ENCODE measurements around the gene IFNGR1.

IFNGR1 gene

DNA sequence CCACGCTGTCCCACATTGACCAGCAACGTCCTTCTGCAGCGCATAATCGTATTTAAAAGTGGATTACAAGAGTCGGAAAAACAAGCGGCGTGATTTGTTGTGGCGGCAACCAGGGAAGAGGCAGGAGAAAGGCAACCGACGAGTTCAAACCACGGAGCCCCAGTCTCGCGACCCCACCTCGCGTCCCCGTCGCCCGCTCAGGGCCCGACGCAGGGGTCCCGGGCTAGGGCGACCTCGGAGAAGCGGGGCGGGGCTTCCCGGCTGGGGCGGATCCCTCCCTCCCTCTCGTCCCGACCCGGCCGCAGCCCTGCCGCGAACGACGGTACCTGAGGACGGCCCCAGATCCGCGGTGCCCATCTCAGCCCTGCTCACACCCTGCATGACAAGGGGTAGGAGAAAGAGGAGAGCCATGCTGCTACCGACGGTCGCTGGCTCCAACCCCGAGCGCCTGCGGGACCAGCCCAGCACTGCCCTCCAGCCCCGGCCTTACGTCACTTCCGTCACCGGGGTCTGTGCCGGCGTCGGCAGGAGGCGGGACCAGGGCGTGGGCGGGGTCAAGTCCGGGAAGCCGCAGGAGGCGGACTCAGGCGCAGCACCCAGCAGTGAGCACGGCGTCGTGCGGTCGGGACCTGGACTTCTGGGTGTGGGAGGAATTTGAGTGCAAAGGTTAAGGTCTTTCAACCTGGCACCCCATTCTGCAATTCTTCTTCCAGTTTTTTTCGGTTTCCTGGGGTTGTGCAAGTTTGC, at the start of gene IFNGR1:
TSS of gene IFNGR1 (minus strand) at position 469 of the 747 bp plus-strand sequence. CDS start at position 411, 58 bp downstream.
- in situ Hi-C loops (cut with MboI; ENCODE audit: low pct_unique_long_range_greater_than_20kb, low sequenced_read_pairs, unreplicated experiment) = no loop called here
- TF ChIP-seq, protein P1, sequence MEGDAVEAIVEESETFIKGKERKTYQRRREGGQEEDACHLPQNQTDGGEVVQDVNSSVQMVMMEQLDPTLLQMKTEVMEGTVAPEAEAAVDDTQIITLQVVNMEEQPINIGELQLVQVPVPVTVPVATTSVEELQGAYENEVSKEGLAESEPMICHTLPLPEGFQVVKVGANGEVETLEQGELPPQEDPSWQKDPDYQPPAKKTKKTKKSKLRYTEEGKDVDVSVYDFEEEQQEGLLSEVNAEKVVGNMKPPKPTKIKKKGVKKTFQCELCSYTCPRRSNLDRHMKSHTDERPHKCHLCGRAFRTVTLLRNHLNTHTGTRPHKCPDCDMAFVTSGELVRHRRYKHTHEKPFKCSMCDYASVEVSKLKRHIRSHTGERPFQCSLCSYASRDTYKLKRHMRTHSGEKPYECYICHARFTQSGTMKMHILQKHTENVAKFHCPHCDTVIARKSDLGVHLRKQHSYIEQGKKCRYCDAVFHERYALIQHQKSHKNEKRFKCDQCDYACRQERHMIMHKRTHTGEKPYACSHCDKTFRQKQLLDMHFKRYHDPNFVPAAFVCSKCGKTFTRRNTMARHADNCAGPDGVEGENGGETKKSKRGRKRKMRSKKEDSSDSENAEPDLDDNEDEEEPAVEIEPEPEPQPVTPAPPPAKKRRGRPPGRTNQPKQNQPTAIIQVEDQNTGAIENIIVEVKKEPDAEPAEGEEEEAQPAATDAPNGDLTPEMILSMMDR (IDR thresholded peaks at IDR 0.05; ENCODE audit: extremely low read depth, insufficient read depth, missing control alignments) = no peak
- DNase-seq (ENCODE audit: low spot score) = peak; percentile 90

GRCh38 chr6:137268911-137269310, 49.7 kb upstream of the IFNGR1 start:
- no peak for DNase-seq (ENCODE audit: low spot score)
- in situ Hi-C loops (cut with MboI; ENCODE audit: low pct_unique_long_range_greater_than_20kb, low sequenced_read_pairs, unreplicated experiment) = no loop called here
- TF ChIP-seq, protein P1 (IDR thresholded peaks at IDR 0.05; ENCODE audit: extremely low read depth, insufficient read depth, missing control alignments) = no peak

DNA sequence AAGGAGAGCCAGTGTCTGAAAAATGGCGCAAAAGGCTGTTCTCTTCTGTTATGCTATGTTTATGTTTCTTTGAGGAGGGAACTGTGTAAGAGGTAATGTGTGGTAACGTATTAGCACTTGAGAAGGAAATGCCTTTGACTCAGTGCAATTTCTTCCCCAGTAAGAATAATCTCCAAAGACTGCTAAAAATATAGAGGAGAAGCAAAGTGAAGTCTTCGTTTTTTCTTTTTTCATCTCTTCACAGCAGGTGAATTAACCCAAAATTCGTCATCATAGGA, 47.1 kb upstream of the IFNGR1 start:
- no peak for DNase-seq (ENCODE audit: low spot score)
- in situ Hi-C loops (cut with MboI; ENCODE audit: low pct_unique_long_range_greater_than_20kb, low sequenced_read_pairs, unreplicated experiment) = no loop called here
- TF ChIP-seq, protein P1 (IDR thresholded peaks at IDR 0.05; ENCODE audit: extremely low read depth, insufficient read depth, missing control alignments) = no peak

GRCh38 chr6:137265561-137266308, 46.5 kb upstream of the IFNGR1 start:
- no peak for DNase-seq (ENCODE audit: low spot score)
- in situ Hi-C loops (cut with MboI; ENCODE audit: low pct_unique_long_range_greater_than_20kb, low sequenced_read_pairs, unreplicated experiment) = no loop called here
- TF ChIP-seq, protein P1 (IDR thresholded peaks at IDR 0.05; ENCODE audit: extremely low read depth, insufficient read depth, missing control alignments) = no peak

DNA sequence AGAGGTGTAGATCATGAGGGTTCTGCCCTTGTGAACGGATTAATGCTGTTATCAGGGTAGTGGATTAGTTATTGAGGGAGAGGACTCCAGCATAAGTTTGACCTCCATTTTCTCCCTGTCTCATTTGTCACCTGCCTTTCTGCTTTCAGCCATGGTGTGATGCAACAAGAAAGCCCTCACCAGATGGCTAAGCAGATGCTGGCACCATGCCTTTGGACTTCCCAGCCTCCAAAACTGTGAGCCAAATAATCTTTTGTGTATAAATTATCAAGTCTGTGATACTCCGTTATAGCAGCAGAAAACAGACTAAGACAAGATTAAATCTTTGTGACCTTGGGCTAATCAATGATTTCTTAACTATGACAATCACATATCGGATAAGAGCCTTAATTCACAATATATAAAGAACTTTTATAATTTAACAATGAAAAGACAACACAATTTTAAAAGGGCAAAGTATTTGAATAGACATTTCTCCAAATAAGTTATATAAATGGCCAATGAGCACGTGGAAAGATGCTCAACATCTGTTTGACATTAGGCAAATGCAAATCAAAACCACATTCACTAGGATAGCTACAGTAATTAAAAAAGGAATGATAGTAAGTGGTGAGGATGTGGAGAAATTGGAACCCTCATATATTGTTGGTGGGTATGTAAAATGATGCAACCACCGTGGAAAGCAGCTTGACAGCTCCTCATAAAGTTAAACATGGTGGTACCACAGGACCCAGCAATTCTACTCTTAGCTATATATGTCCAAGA, 45.3 kb upstream of the IFNGR1 start:
- in situ Hi-C loops (cut with MboI; ENCODE audit: low pct_unique_long_range_greater_than_20kb, low sequenced_read_pairs, unreplicated experiment) = no loop called here
- DNase-seq (ENCODE audit: low spot score) = no peak
- TF ChIP-seq, protein P1 (IDR thresholded peaks at IDR 0.05; ENCODE audit: extremely low read depth, insufficient read depth, missing control alignments) = no peak

DNA sequence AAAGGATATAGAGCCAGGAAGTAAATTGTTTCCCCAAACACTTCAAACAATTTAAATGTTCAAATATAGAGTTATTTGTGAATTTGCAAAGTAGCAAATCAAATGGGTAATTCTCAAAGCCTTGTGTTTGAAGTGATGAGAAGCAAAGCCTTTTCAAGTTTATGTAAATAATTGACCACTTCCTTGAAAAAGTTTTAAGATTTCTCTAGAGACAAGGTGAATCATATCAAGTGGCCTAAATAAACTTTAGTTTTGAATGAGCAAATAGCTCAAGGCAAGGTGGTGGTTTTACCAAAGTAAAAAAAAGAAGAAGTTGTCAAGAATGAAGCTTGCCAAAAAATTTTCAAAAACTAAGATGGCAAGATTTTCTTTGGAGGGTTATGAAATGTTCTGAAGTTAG, 42.6 kb upstream of the IFNGR1 start:
- TF ChIP-seq, protein P1 (IDR thresholded peaks at IDR 0.05; ENCODE audit: extremely low read depth, insufficient read depth, missing control alignments) = no peak
- peak; percentile 44 for DNase-seq (ENCODE audit: low spot score)

More for the DNA sequence above, 42.6 kb upstream of the IFNGR1 start:
- in situ Hi-C loops (cut with MboI; ENCODE audit: low pct_unique_long_range_greater_than_20kb, low sequenced_read_pairs, unreplicated experiment) = no loop called here
